HepG2 (cell line): Measurements from ENCODE around the gene NOXO1. TPM values are rescaled to one million over a fixed set of nuclear protein-coding genes. Genes with fewer than 3 reads are reported as not detected.
A peak's percentile ranks its signal among the peaks of the same experiment; 100 is the strongest.

Source experiments
- CCAR2 ChIP-seq: fragments of 200-400 bp; formaldehyde crosslinking; optimal IDR thresholded peaks from 2 replicates; pipeline ENCODE3; 2018; ENCODE audit warnings: low read depth, mild to moderate bottlenecking, low read length, moderate library complexity
- CTCF ChIP-seq: sonication (generic); formaldehyde crosslinking; IDR thresholded peaks from 2 replicates; pipeline ENCODE4 v1.5.0; 2020; ENCODE audit warnings: mild to moderate bottlenecking, missing genetic modification reagents, moderate library complexity
- ETV6 ChIP-seq: sonication (generic); formaldehyde crosslinking; conservative IDR thresholded peaks from 2 replicates; pipeline ENCODE4 v1.4.0; 2020; ENCODE audit warnings: missing genetic modification reagents
- FOXA1 ChIP-seq, 2 experiments: fragments of 450-650 bp in 1 of 2; sonication (generic) in 1 of 2; formaldehyde crosslinking in 1 of 2; IDR thresholded peaks; 2 replicates each; pipeline versions ENCODE4 v1.4.0 to v1.6.1; 2016 to 2020; ENCODE audit warnings: missing genetic modification reagents in 1 of 2
- FUBP1 ChIP-seq: sonication (generic); formaldehyde crosslinking; IDR thresholded peaks from 2 replicates; pipeline ENCODE4 v1.5.1; 2020; ENCODE audit warnings: missing genetic modification reagents, mild to moderate bottlenecking, borderline replicate concordance
- HMG20B ChIP-seq: conservative IDR thresholded peaks from 2 replicates; pipeline ENCODE4 v1.6.1; 2016; ENCODE audit warnings: missing genetic modification reagents, missing compliant biosample characterization
- KLF9 ChIP-seq: IDR thresholded peaks from 2 replicates; pipeline ENCODE4 v1.6.1; 2016; ENCODE audit warnings: low read depth
- KMT2B ChIP-seq: IDR thresholded peaks from 2 replicates; pipeline ENCODE4 v1.6.1; 2016; ENCODE audit warnings: missing genetic modification reagents, missing compliant biosample characterization
- MTF1 ChIP-seq: sonication (generic); formaldehyde crosslinking; IDR thresholded peaks from 2 replicates; pipeline ENCODE4 v1.5.0; 2020; ENCODE audit warnings: missing genetic modification reagents
- NPAS2 ChIP-seq: sonication (generic); formaldehyde crosslinking; IDR thresholded peaks from 2 replicates; pipeline ENCODE4 v1.8.0; 2022; ENCODE audit warnings: mild to moderate bottlenecking, missing genetic modification reagents, borderline replicate concordance
- PHF20 ChIP-seq: sonication (generic); formaldehyde crosslinking; IDR thresholded peaks from 2 replicates; pipeline ENCODE4 v1.5.0; 2020; ENCODE audit warnings: mild to moderate bottlenecking, missing genetic modification reagents
- RAD21 ChIP-seq: fragments of 450-650 bp; formaldehyde crosslinking; IDR thresholded peaks from 2 replicates; pipeline ENCODE4 v1.5.0; 2020; ENCODE audit warnings: mild to moderate bottlenecking
- RFX5 ChIP-seq: IDR thresholded peaks from 2 replicates; pipeline ENCODE4 v1.6.1; 2011; ENCODE audit warnings: low read depth, low read length, improper control_type of control experiment
- SATB2 ChIP-seq: sonication (generic); formaldehyde crosslinking; IDR thresholded peaks from 2 replicates; pipeline ENCODE4 v1.5.0; 2020; ENCODE audit warnings: missing genetic modification reagents
- SNRNP70 ChIP-seq: fragments of 200-400 bp; formaldehyde crosslinking; IDR thresholded peaks from 2 replicates; pipeline ENCODE4 v1.6.1; 2017; ENCODE audit warnings: mild to moderate bottlenecking, low read depth, low read length, moderate library complexity
- STAG1 ChIP-seq: sonication (generic); formaldehyde crosslinking; IDR thresholded peaks from 2 replicates; pipeline ENCODE4 v1.4.0; 2020; ENCODE audit warnings: missing genetic modification reagents
- STAT5B ChIP-seq: sonication (generic); formaldehyde crosslinking; IDR thresholded peaks from 2 replicates; pipeline ENCODE4 v1.4.0; 2020; ENCODE audit warnings: missing genetic modification reagents
- TCF12 ChIP-seq, 2 experiments: fragments of 450-650 bp in 1 of 2; sonication (generic) in 1 of 2; formaldehyde crosslinking in 1 of 2; IDR thresholded peaks; 2 replicates each; pipeline versions ENCODE4 v1.6.1 to v1.8.0; 2017 to 2022; ENCODE audit warnings: antibody characterized with exemption in 1 of 2, mild to moderate bottlenecking in 1 of 2, missing genetic modification reagents in 1 of 2, moderate library complexity in 1 of 2
- TRIM24 ChIP-seq: sonication (generic); formaldehyde crosslinking; IDR thresholded peaks from 2 replicates; pipeline ENCODE4 v1.8.0; 2022; ENCODE audit warnings: mild to moderate bottlenecking, missing genetic modification reagents
- XRCC5 ChIP-seq: fragments of 200-400 bp; formaldehyde crosslinking; optimal IDR thresholded peaks from 2 replicates; pipeline ENCODE3; 2017; ENCODE audit warnings: mild to moderate bottlenecking, low read length
- ZBTB20 ChIP-seq: sonication (generic); formaldehyde crosslinking; IDR thresholded peaks from 2 replicates; pipeline ENCODE4 v1.8.1; 2023; ENCODE audit warnings: missing genetic modification reagents, low read depth, mild to moderate bottlenecking, borderline replicate concordance
- ZBTB21 ChIP-seq: sonication (generic); formaldehyde crosslinking; IDR thresholded peaks from 2 replicates; pipeline ENCODE4 v1.4.0; 2020; ENCODE audit warnings: missing genetic modification reagents
- ZKSCAN1 ChIP-seq: fragments of 150-350 bp; IDR thresholded peaks from 2 replicates; pipeline ENCODE4 v1.6.1; 2014; ENCODE audit warnings: low read length
- ZNF101 ChIP-seq: sonication (generic); formaldehyde crosslinking; IDR thresholded peaks from 2 replicates; pipeline ENCODE4 v1.4.0; 2020; ENCODE audit warnings: mild to moderate bottlenecking, low read depth, missing genetic modification reagents, borderline replicate concordance
- ZNF503 ChIP-seq: sonication (generic); formaldehyde crosslinking; IDR thresholded peaks from 2 replicates; pipeline ENCODE4 v1.4.0; 2020; ENCODE audit warnings: missing genetic modification reagents
- ZNF629 ChIP-seq: sonication (generic); formaldehyde crosslinking; conservative IDR thresholded peaks from 2 replicates; pipeline ENCODE4 v1.5.0; 2020; ENCODE audit warnings: missing genetic modification reagents
- ZNF720 ChIP-seq: sonication (generic); formaldehyde crosslinking; IDR thresholded peaks from 2 replicates; pipeline ENCODE4 v1.4.0; 2020; ENCODE audit warnings: missing genetic modification reagents
- polyA plus RNA-seq, 8 experiments: library from polyadenylated mRNA; depleted of rRNA in 3 of 8; stranded (reverse) in 7 of 8; unstranded in 1 of 8; fragments of >200 nt; fragmentation: Illumina TruSeq in 4 of 8; extraction: Trizol in 4 of 8; gene quantifications; 2 replicates each; pipeline versions ENCODE4 v1.2.1 to v1.2.3, GENCODE V29; 2011 to 2016; ENCODE audit warnings: low read depth in 4 of 8, missing spikeins in 1 of 8, mixed read lengths in 1 of 8; ENCODE audit not compliant: insufficient read depth in 1 of 8
- total RNA-seq, 5 experiments: library from RNA; depleted of rRNA; stranded (reverse); fragments of >200 nt; fragmentation: Illumina TruSeq; extraction: Trizol; gene quantifications; 2 replicates each; pipeline ENCODE4 v1.2.3, GENCODE V29; 2016; ENCODE audit warnings: low read depth in 1 of 5

NOXO1 gene
- total and polyA plus RNA-seq, 2 of the 13 experiments (the other 11 are each of a cell fraction or from before 2014, with no cell fraction given) = 0.69 to 1.4 TPM

GRCh38 chr16:2016407-2016922 lies 35.2 kb upstream of the NOXO1 start (continued):
- TF ChIP-seq PHF20 (no peak), SATB2 (CRISPR knock-in tag) (no peak), KLF9 (no peak), FOXA1 (IDR thresholded peaks at IDR 0.05) (no peak), FOXA1 (CRISPR knock-in tag; IDR thresholded peaks at IDR 0.05) (no peak), ZNF720 (CRISPR knock-in tag) (no peak), ZKSCAN1 (no peak), FUBP1 (CRISPR knock-in tag) (no peak), TCF12 (IDR thresholded peaks at IDR 0.05) (no peak), TCF12 (CRISPR knock-in tag; IDR thresholded peaks at IDR 0.05) (no peak), STAG1 (CRISPR knock-in tag) (peak; percentile 48), ZBTB21 (no peak), XRCC5 (peak; percentile 23), ZNF629 (CRISPR knock-in tag) (no peak), ZBTB20 (no peak), ZNF101 (CRISPR knock-in tag) (no peak), STAT5B (CRISPR knock-in tag) (0 out of 2 replicates have a peak, but pooled peaks have one; percentile 26), CCAR2 (no peak), MTF1 (CRISPR knock-in tag) (no peak), NPAS2 (CRISPR knock-in tag) (no peak), SNRNP70 (no peak), TRIM24 (CRISPR knock-in tag) (no peak), RAD21 (CRISPR knock-in tag) (peak; percentile 21; the same call in 1 of the 2 replicates), ETV6 (CRISPR knock-in tag) (no peak), HMG20B (CRISPR knock-in tag) (no peak), ZNF503 (CRISPR knock-in tag) (no peak), CTCF (CRISPR knock-in tag) (peak; percentile 79), KMT2B (CRISPR knock-in tag) (no peak), RFX5 (no peak)
